UCSD-AML1 (cell line): Measurements from ENCODE around the gene PROP1.
"Not testable (repeated sequence)": the region's sequence is repeated elsewhere in the genome, so short reads cannot be mapped to it uniquely, and the experiment has no call there.

Experiments
- DNase-seq: peaks from one replicate; lab custom pipeline; 2025; ENCODE audit not compliant: unreplicated experiment; lab: John Stamatoyannopoulos, UW

The PROP1 gene

DNA sequence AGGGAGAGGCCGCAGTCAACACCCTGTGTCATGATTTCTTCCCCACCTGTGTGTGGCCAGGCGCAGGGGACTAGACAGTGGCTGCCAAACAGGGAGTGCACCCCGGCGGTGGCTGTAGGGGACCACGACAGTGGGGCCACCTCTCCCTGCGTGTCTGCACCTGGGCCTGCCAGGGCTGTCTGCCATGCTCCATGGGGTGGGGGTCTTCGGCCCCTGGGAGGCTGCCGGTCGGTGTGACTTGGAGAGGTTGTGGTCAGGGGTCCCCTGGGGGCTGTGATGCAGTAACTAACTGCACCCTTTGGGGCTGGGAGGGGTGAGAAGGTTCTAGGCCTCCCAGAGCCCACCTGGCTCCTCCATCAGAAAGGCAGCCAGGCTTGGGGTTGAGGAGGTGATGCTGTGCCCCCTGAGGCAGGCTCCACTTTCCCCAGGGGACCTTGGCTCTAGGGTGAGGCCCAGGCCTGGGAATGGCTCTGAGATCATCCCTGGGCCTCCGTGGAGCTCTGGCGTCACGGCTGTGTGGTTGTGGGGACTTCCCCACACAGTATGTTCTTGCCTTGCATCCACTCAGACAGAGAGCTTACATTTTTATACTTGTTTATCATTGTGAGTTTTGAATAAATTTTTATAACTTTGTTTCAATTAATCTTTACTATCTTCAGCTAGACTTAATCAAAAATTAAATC is 50.3 kb downstream of the PROP1 start:
- DNase-seq: not testable (repeated sequence)

- not testable (repeated sequence) for DNase-seq
Observed at GRCh38 chr5:177945145-177945544, 50.9 kb downstream of the PROP1 start.

DNA sequence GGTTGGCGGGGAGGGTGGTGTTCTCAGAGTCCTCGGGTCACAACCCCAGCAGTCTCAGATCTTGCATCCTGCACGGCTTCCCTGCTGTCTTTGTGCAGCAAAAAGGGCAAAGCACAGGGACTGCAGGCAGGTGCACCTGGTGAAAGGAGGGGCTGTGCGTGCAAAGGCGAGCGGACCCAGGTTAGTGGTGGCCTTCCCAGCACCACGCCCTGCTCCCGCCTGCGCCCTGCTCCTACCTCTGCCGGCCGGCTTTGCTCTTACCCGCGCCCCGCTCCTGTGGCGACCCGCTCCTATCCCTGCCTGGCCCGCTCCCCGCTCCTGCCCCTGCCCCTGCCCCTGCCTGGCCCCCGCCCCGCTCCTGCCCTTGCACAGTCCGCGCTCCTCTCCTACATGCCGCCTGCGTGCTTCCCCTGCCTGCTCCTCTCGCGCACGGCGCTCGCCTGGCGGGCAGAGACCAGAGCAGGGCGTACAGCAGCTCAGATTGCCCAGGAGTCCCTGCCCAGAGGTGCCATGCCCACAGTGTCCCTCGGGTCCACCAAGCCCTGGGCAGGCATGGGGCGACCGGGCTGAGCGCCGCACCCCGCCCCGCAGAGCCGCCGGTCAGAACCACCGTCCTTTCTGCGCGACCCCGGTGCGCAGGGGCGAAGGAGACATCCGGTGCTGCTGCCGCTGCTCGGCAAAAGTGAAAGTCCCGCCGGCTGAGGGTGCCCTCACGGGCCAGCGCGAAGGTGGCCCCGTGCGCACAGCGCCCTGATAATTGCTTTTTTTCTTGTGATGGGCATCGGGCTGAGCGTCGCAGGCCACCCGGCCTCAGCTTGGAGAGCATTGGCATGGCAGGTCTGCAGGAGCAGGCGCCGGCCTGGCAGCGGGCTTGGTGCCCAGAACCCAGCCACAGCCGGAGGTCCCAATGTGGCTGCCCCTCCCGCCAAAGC is 52.0 kb downstream of the PROP1 start:
- not testable (repeated sequence) for DNase-seq

DNA sequence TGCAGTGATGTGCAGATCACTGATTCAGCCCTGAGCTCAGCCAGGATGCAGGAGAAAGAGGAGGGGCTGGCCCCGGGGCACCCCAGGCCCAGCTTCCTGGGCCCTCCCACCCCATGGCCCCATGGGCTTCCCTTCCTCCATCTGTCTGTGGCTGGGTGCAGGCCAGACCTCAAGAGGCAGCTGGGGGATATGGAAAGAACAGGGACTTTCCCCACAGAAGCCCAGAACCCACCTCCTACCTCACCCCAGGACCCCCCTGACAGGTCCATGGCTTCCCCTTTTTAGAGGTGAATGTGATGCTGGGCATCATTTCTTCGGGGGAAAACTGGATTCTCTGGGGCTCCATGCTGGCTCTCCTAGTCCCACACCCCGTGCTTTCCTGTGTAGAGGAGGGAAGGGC is 53.1 kb downstream of the PROP1 start:
- not testable (repeated sequence) for DNase-seq
